ENCODE measurements around the gene LAMA2. TPM values are rescaled to one million over a fixed set of nuclear protein-coding genes. Genes with fewer than 3 reads are reported as not detected.

The LAMA2 gene
- total RNA-seq, 1 donor, result 9.4 TPM

- no peaks in the 10 kb centered on the region for H3K9me3 ChIP-seq (ENCODE audit: low read depth, low read length)
- H4K20me1 ChIP-seq (ENCODE audit: insufficient read depth, low read length), result no peaks in the 10 kb centered on the region
- peaks cover 3% of the 10 kb centered on the region for H3K27me3 ChIP-seq (ENCODE audit: insufficient read depth, low read length)
- TF ChIP-seq, protein P1, sequence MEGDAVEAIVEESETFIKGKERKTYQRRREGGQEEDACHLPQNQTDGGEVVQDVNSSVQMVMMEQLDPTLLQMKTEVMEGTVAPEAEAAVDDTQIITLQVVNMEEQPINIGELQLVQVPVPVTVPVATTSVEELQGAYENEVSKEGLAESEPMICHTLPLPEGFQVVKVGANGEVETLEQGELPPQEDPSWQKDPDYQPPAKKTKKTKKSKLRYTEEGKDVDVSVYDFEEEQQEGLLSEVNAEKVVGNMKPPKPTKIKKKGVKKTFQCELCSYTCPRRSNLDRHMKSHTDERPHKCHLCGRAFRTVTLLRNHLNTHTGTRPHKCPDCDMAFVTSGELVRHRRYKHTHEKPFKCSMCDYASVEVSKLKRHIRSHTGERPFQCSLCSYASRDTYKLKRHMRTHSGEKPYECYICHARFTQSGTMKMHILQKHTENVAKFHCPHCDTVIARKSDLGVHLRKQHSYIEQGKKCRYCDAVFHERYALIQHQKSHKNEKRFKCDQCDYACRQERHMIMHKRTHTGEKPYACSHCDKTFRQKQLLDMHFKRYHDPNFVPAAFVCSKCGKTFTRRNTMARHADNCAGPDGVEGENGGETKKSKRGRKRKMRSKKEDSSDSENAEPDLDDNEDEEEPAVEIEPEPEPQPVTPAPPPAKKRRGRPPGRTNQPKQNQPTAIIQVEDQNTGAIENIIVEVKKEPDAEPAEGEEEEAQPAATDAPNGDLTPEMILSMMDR (IDR thresholded peaks at IDR 0.05; ENCODE audit: extremely low read depth, low read depth, low read length), result no peak
- H3K4me2 ChIP-seq (ENCODE audit: insufficient read depth, low read length), result no peak overlapping the region
- no peaks in the 10 kb centered on the region for H3K4me1 ChIP-seq (ENCODE audit: insufficient read depth, low read length)
- H3K4me3 ChIP-seq (ENCODE audit: insufficient read depth, low read length), result no peak overlapping the region
- H3K79me2 ChIP-seq (ENCODE audit: insufficient read depth, low read length), result no peaks in the 10 kb centered on the region
- H3K36me3 ChIP-seq (ENCODE audit: insufficient read depth, low read length), result no peaks in the 10 kb centered on the region
- no peak for DNase-seq (ENCODE audit: insufficient read length, low spot score, missing footprints)
- H3K27ac ChIP-seq (ENCODE audit: low read depth, low read length), result no peak overlapping the region
- no peak overlapping the region for H2AFZ ChIP-seq (ENCODE audit: low read length)
Observed at GRCh38 chr6:128874863-128875262, 8.1 kb upstream of the LAMA2 start.

- Histone ChIP-seq H4K20me1 (ENCODE audit: insufficient read depth, low read length) (no peaks in the 10 kb centered on the region), H3K36me3 (ENCODE audit: insufficient read depth, low read length) (no peaks in the 10 kb centered on the region), H3K27me3 (ENCODE audit: insufficient read depth, low read length) (no peaks in the 10 kb centered on the region), H3K4me2 (ENCODE audit: insufficient read depth, low read length) (peak overlapping the region; percentile 85), H3K9me3 (ENCODE audit: low read depth, low read length) (no peaks in the 10 kb centered on the region), H3K79me2 (ENCODE audit: insufficient read depth, low read length) (no peaks in the 10 kb centered on the region), H3K4me1 (ENCODE audit: insufficient read depth, low read length) (peaks cover 5% of the 10 kb centered on the region), H2AFZ (ENCODE audit: low read length) (peak overlapping the region; percentile 96), H3K27ac (ENCODE audit: low read depth, low read length) (no peak overlapping the region), H3K4me3 (ENCODE audit: insufficient read depth, low read length) (peak overlapping the region; percentile 76)
- DNase-seq (ENCODE audit: insufficient read length, low spot score, missing footprints), result peak; percentile 8
- TF ChIP-seq, protein P1 (IDR thresholded peaks at IDR 0.05; ENCODE audit: extremely low read depth, low read depth, low read length), result no peak
Observed at GRCh38 chr6:128882560-128882959, 378 bp upstream of the LAMA2 start.

DNA sequence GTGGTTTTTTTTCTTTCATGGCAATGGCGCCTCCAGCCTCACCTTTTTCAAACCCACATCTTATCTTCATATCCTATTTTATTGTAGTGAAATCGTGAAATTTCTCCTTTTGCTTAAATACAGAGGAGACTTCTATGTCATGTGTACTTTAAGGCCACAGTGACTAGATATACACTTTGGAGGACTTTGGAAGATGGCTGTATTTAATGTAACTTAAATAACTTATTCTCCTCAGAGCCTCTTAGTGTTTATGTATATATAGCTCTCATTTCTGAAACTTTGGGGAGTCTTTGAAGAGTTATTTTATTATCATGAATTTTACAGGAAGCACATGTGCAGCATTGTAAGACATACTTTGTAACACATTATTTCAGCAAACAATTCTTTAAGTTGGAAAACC is 968 bp downstream of the LAMA2 start:
- H3K4me3 ChIP-seq (ENCODE audit: insufficient read depth, low read length), result no peak overlapping the region
- H3K4me1 ChIP-seq (ENCODE audit: insufficient read depth, low read length), result peaks cover 5% of the 10 kb centered on the region
- H3K27me3 ChIP-seq (ENCODE audit: insufficient read depth, low read length), result no peaks in the 10 kb centered on the region
- H3K36me3 ChIP-seq (ENCODE audit: insufficient read depth, low read length), result no peaks in the 10 kb centered on the region
- no peaks in the 10 kb centered on the region for H4K20me1 ChIP-seq (ENCODE audit: insufficient read depth, low read length)
- H2AFZ ChIP-seq (ENCODE audit: low read length), result no peak overlapping the region
- H3K27ac ChIP-seq (ENCODE audit: low read depth, low read length), result no peak overlapping the region
- no peak for DNase-seq (ENCODE audit: insufficient read length, low spot score, missing footprints)
- H3K4me2 ChIP-seq (ENCODE audit: insufficient read depth, low read length), result no peak overlapping the region
- H3K79me2 ChIP-seq (ENCODE audit: insufficient read depth, low read length), result no peaks in the 10 kb centered on the region
- TF ChIP-seq, protein P1 (IDR thresholded peaks at IDR 0.05; ENCODE audit: extremely low read depth, low read depth, low read length), result no peak
- H3K9me3 ChIP-seq (ENCODE audit: low read depth, low read length), result no peaks in the 10 kb centered on the region

DNA sequence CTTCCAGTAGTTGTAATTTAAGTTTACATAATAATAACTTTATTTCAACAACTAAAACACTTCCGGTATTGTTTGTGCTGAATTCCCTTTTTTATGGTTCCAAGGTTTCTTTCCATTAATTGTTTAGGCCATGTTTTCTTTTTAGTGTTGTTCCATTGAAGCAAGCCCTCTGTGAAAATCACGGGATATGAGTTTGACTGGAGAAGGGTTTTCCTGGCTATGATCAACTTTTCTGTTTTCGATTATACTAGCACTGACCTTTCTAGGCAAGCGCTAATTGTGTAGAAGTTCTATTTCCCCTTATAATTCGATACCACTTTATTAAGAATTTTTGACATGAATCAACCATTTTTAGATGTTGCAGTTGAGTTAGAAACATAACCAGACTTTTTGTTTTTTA is 2.4 kb downstream of the LAMA2 start:
- no peaks in the 10 kb centered on the region for H4K20me1 ChIP-seq (ENCODE audit: insufficient read depth, low read length)
- no peak overlapping the region for H3K4me2 ChIP-seq (ENCODE audit: insufficient read depth, low read length)
- TF ChIP-seq, protein P1 (IDR thresholded peaks at IDR 0.05; ENCODE audit: extremely low read depth, low read depth, low read length), result no peak
- no peaks in the 10 kb centered on the region for H3K79me2 ChIP-seq (ENCODE audit: insufficient read depth, low read length)
- H3K27me3 ChIP-seq (ENCODE audit: insufficient read depth, low read length), result no peaks in the 10 kb centered on the region
- H3K4me3 ChIP-seq (ENCODE audit: insufficient read depth, low read length), result no peak overlapping the region
- H3K9me3 ChIP-seq (ENCODE audit: low read depth, low read length), result no peaks in the 10 kb centered on the region
- peaks cover 5% of the 10 kb centered on the region for H3K4me1 ChIP-seq (ENCODE audit: insufficient read depth, low read length)
- H2AFZ ChIP-seq (ENCODE audit: low read length), result no peak overlapping the region
- H3K27ac ChIP-seq (ENCODE audit: low read depth, low read length), result no peak overlapping the region
- no peak for DNase-seq (ENCODE audit: insufficient read length, low spot score, missing footprints)
- no peaks in the 10 kb centered on the region for H3K36me3 ChIP-seq (ENCODE audit: insufficient read depth, low read length)

Measured in osteoblast (primary cell).